ENCODE measurements around the gene LAMA3.

GRCh38 chr18:23977719-23978483 is 288.6 kb downstream of the LAMA3 start:
- no peak for TF ChIP-seq CTCF (IDR thresholded peaks at IDR 0.05)
- TF ChIP-seq EP300 (IDR thresholded peaks at IDR 0.05), result no peak
